Breast epithelium (tissue), 3 donors: ENCODE data around the gene ST14.

Experiments used
- POLR2A ChIP-seq: fragments of 450-650 bp; IDR thresholded peaks from one replicate; pipeline ENCODE4 v1.6.1; 2016; ENCODE audit warnings: antibody characterized with exemption, mild to moderate bottlenecking, moderate library complexity
- POLR2AphosphoS5 ChIP-seq, 3 donors: sonication (generic); formaldehyde crosslinking; IDR thresholded peaks; one replicate each; pipeline ENCODE4 v1.6.1; 2017; ENCODE audit warnings: antibody characterized with exemption in 3 of 3

- TF ChIP-seq POLR2A = no peak
- no peak for TF ChIP-seq POLR2AphosphoS5 (IDR thresholded peaks at IDR 0.05)
Observed at GRCh38 chr11:130213143-130213978, 53.8 kb downstream of the ST14 start.
